CD4-positive, alpha-beta memory T cell (primary cell): ENCODE measurements around the gene GALNT18. TPM values are rescaled to one million over a fixed set of nuclear protein-coding genes. Genes with fewer than 3 reads are reported as not detected.

Source experiments
- CTCF ChIA-PET: fragments of 350-600 bp; sonication (Branson Sonifier 250); formaldehyde crosslinking; loops from one replicate; lab custom pipeline; 2021; ENCODE audit warnings: inconsistent platforms; ENCODE audit not compliant: partially characterized antibody; lab: Charles Lee
- POLR2A ChIA-PET: fragments of 350-600 bp; sonication (Branson Sonifier 250); formaldehyde crosslinking; loops from one replicate; lab custom pipeline; 2021; ENCODE audit not compliant: partially characterized antibody; lab: Charles Lee
- DNase-seq, 5 donors: peaks; one replicate each; pipeline versions ENCODE4 v3.0.0 to v3.0.0-alpha.2; 2020 to 2022; ENCODE audit warnings: mixed read lengths in 1 of 5
- H3K27ac ChIP-seq: one replicate; pipeline ENCODE4 v1.7.0; 2013; ENCODE audit warnings: low read depth, low read length
- H3K27me3 ChIP-seq: 2 replicates; pipeline ENCODE4 v1.7.0; 2013; ENCODE audit warnings: mild to moderate bottlenecking, low read length, moderate library complexity; ENCODE audit not compliant: insufficient read depth
- H3K36me3 ChIP-seq: 2 replicates; pipeline ENCODE4 v1.7.0; 2013; ENCODE audit warnings: mild to moderate bottlenecking, low read length, moderate library complexity; ENCODE audit not compliant: insufficient read depth
- H3K4me1 ChIP-seq: 2 replicates; pipeline ENCODE4 v1.7.0; 2013; ENCODE audit warnings: mild to moderate bottlenecking, low read length, moderate library complexity; ENCODE audit not compliant: insufficient read depth
- H3K4me3 ChIP-seq, 2 donors: one replicate each; pipeline ENCODE4 v1.7.0; 2013; ENCODE audit warnings: low read length in 2 of 2, mild to moderate bottlenecking in 1 of 2
- H3K9me3 ChIP-seq, 2 donors: one replicate each; pipeline ENCODE4 v1.7.0; 2013; ENCODE audit warnings: low read length in 2 of 2, control low read depth in 1 of 2; ENCODE audit not compliant: control insufficient read depth in 1 of 2
- H3K27ac Mint-ChIP-seq, 7 donors: one replicate each; pipeline ENCODE4 v1.8.0; 2020 to 2021; ENCODE audit warnings: mixed read lengths in 7 of 7, mild to moderate bottlenecking in 6 of 7, inconsistent platforms in 3 of 7, moderate library complexity in 3 of 7
- H3K27me3 Mint-ChIP-seq, 2 donors: one replicate each; pipeline ENCODE4 v1.8.0; 2020 to 2021; ENCODE audit warnings: mixed read lengths in 2 of 2
- H3K36me3 Mint-ChIP-seq, 2 donors: one replicate each; pipeline ENCODE4 v1.8.0; 2020 to 2021; ENCODE audit warnings: mixed read lengths in 2 of 2, inconsistent platforms in 1 of 2, mild to moderate bottlenecking in 1 of 2
- H3K4me1 Mint-ChIP-seq, 4 donors: one replicate each; pipeline ENCODE4 v1.8.0; 2020 to 2021; ENCODE audit warnings: mixed read lengths in 4 of 4, mild to moderate bottlenecking in 1 of 4
- H3K4me3 Mint-ChIP-seq, 8 donors: one replicate each; pipeline ENCODE4 v1.8.0; 2020 to 2021; ENCODE audit warnings: mixed read lengths in 8 of 8, mild to moderate bottlenecking in 7 of 8, moderate library complexity in 6 of 8, inconsistent platforms in 3 of 8
- H3K9me3 Mint-ChIP-seq, 8 donors: one replicate each; pipeline ENCODE4 v1.8.0; 2020 to 2021; ENCODE audit warnings: mixed read lengths in 8 of 8, mild to moderate bottlenecking in 5 of 8, inconsistent platforms in 3 of 8, moderate library complexity in 1 of 8
- intact Hi-C: fragments of 100-400 bp; cut with micrococcal nuclease; formaldehyde crosslinking; loops from one replicate; pipeline ENCODE4 v1.15.1; 2023
- polyA plus RNA-seq, 2 donors: library from polyadenylated mRNA; unstranded; fragments of 300-500 nt; fragmentation: Illumina TruSeq; gene quantifications; one replicate each; pipeline ENCODE4 v1.2.3, GENCODE V29; 2021
- total RNA-seq, 2 experiments: library from RNA; stranded (reverse); gene quantifications; one replicate each; pipeline ENCODE4 v1.2.3, GENCODE V29; 2021

Gene GALNT18
- total and polyA plus RNA-seq, 4 experiments from 2014 or later = not detected

DNA sequence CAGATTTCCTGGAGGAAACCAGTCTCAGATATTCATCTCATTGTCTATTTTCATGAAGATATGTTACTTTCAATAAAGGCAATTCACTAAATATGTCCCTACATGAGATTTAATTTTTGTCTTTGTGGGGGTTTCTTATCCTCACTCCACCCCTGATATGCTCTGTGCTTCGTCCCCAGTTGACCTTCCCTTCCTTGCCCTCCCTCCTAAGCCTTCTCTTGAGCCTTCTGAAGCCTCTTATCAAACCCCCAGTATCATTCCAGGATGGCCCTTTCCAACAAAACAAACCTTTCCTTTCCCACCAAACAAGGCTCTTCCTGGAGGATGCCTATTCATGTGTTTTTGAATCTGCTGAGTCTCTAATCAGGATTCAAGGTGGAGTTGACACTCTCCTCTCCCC, 313.6 kb downstream of the GALNT18 start:
- H3K4me1 ChIP-seq = peaks cover 3% of the 10 kb centered on the region
- DNase-seq = no peak
- H3K9me3 ChIP-seq = no peaks in the 10 kb centered on the region
- Mint-ChIP-seq H3K27ac (no peak overlapping the region), H3K4me3 (no peak overlapping the region), H3K4me1 (peaks cover 3 to 12% (median 9%) of the 10 kb centered on the region in 4 donors), H3K9me3 (peaks cover 0 to 7% (median 0%) of the 10 kb centered on the region in 8 donors), H3K36me3 (no peaks in the 10 kb centered on the region), H3K27me3 (no peaks in the 10 kb centered on the region)
- no peaks in the 10 kb centered on the region for H3K27me3 ChIP-seq
- intact Hi-C loops = no loop called here
- no peak overlapping the region for H3K4me3 ChIP-seq
- H3K36me3 ChIP-seq = no peaks in the 10 kb centered on the region
- ChIA-PET CTCF (no interaction called here), POLR2A (no interaction called here)
- H3K27ac ChIP-seq = no peak overlapping the region

DNA sequence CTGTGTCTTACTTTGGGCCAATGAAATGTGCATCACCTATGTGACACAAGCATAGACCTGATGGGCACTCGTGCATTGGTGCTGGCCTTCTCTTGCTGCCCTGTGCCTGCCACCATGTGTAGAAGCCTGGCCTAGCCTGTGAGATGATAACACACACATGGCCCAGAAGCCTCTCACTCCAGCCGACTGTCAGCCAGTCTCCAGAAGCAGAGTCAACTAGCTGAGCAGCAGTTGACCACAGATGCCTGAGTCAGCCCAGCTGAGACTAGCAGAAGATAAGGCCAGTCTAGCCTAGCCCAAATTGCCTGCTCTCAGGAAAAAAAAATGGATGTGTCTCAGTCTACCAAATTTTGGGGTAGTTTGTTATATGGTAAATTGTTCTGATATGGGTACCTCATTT, 314.9 kb downstream of the GALNT18 start:
- CTCF ChIA-PET = no interaction called here
- peaks cover 3 to 12% (median 9%) of the 10 kb centered on the region in 4 donors for H3K4me1 Mint-ChIP-seq

DNA sequence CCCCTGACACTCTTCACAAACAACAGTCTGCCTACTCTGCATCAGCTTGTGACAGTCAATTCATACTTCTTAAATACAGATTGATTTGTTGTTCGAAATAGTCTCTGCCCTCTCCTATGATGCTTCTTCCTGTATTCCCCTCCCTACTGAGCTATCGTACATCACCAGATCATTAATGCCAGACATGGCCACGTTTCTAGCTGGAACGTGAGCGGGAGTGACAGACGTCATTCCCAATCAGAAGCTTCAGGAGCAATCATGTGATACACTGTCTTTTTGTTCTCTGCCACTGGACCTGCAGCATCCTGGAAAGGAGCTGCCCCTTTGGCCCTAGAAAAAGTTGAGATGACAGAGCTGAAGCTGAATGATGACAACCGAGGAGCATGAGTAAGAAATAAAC, 317.3 kb downstream of the GALNT18 start:
- Mint-ChIP-seq H3K36me3 (no peaks in the 10 kb centered on the region), H3K27me3 (peaks cover 3 to 9% of the 10 kb centered on the region in 2 donors), H3K4me3 (no peak overlapping the region), H3K9me3 (no peaks in the 10 kb centered on the region), H3K4me1 (peaks cover 0 to 5% (median 2%) of the 10 kb centered on the region in 4 donors), H3K27ac (no peak overlapping the region)
- Histone ChIP-seq H3K27ac (no peak overlapping the region), H3K4me3 (no peak overlapping the region), H3K36me3 (no peaks in the 10 kb centered on the region), H3K4me1 (no peaks in the 10 kb centered on the region), H3K27me3 (no peaks in the 10 kb centered on the region), H3K9me3 (no peaks in the 10 kb centered on the region)
- POLR2A ChIA-PET = no interaction called here
- DNase-seq = no peak
- CTCF ChIA-PET = no interaction called here
- intact Hi-C loops = no loop called here

More for the DNA sequence above, 314.9 kb downstream of the GALNT18 start:
- H3K4me3 ChIP-seq = no peak overlapping the region
- Mint-ChIP-seq H3K9me3 (peaks cover 0 to 7% (median 0%) of the 10 kb centered on the region in 8 donors), H3K36me3 (no peaks in the 10 kb centered on the region), H3K27ac (no peak overlapping the region), H3K4me3 (no peak overlapping the region), H3K27me3 (peaks cover 0 to 2% of the 10 kb centered on the region in 2 donors)
- intact Hi-C loops = no loop called here
- H3K27ac ChIP-seq = no peak overlapping the region
- H3K36me3 ChIP-seq = no peaks in the 10 kb centered on the region
- H3K9me3 ChIP-seq = no peaks in the 10 kb centered on the region
- DNase-seq = no peak
- no peaks in the 10 kb centered on the region for H3K27me3 ChIP-seq
- peaks cover 3% of the 10 kb centered on the region for H3K4me1 ChIP-seq
- POLR2A ChIA-PET = no interaction called here

DNA sequence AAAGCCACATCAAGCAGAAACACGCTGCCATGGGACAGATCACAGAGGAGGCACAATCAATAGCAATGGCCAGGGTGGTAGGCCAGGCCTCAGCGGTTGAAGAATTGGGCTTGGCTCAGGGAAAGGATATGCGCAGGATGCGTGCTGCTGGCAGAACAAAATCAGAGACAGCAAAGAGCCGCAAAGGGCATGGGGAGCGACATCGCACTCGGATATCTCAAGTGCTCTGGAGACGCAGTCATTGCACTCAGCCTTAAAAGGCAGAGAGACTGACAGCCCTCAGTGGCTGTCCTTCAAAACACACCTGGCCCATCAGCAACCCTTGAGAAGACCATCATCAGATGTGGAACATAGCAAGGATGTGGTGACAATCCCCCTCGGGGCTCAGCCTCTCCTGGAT, 319.2 kb downstream of the GALNT18 start:
- Histone ChIP-seq H3K4me1 (no peaks in the 10 kb centered on the region), H3K27ac (no peak overlapping the region), H3K4me3 (no peak overlapping the region), H3K36me3 (no peaks in the 10 kb centered on the region), H3K9me3 (no peaks in the 10 kb centered on the region), H3K27me3 (no peaks in the 10 kb centered on the region)
- Mint-ChIP-seq H3K4me3 (no peak overlapping the region), H3K9me3 (no peaks in the 10 kb centered on the region), H3K27me3 (peaks cover 3 to 9% of the 10 kb centered on the region in 2 donors), H3K4me1 (no peaks in the 10 kb centered on the region), H3K36me3 (no peaks in the 10 kb centered on the region), H3K27ac (no peak overlapping the region)
- ChIA-PET POLR2A (no interaction called here), CTCF (no interaction called here)
- DNase-seq = no peak
- intact Hi-C loops = no loop called here

DNA sequence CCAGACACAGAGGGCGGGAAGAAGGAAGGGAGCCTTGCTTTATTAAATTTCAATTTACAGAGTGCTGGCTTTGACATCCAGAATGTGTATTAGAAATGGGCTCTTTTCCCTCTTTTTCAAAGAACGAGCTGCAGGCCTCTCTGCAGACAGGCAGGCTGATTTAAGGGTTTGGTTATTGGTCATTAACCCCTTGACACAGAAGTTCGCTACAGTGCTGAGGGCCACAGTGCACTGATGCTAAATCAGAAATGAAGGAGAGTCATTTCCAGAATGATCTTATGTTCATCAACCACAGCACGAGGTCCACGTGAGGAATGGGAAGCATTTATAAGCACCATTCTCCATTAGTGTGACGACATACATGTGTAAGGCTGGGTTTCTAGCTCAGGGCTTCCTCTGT, 320.6 kb downstream of the GALNT18 start:
- DNase-seq = no peak
- no peak overlapping the region for H3K4me3 Mint-ChIP-seq
- intact Hi-C loops = no loop called here
- H3K27ac Mint-ChIP-seq = no peak overlapping the region
- no peaks in the 10 kb centered on the region for H3K4me1 Mint-ChIP-seq
- Histone ChIP-seq H3K27me3 (no peaks in the 10 kb centered on the region), H3K4me1 (no peaks in the 10 kb centered on the region), H3K9me3 (no peaks in the 10 kb centered on the region), H3K4me3 (no peak overlapping the region), H3K36me3 (no peaks in the 10 kb centered on the region), H3K27ac (no peak overlapping the region)
- H3K36me3 Mint-ChIP-seq = no peaks in the 10 kb centered on the region
- H3K9me3 Mint-ChIP-seq = no peaks in the 10 kb centered on the region
- ChIA-PET POLR2A (no interaction called here), CTCF (no interaction called here)
- H3K27me3 Mint-ChIP-seq = peaks cover 3 to 9% of the 10 kb centered on the region in 2 donors

DNA sequence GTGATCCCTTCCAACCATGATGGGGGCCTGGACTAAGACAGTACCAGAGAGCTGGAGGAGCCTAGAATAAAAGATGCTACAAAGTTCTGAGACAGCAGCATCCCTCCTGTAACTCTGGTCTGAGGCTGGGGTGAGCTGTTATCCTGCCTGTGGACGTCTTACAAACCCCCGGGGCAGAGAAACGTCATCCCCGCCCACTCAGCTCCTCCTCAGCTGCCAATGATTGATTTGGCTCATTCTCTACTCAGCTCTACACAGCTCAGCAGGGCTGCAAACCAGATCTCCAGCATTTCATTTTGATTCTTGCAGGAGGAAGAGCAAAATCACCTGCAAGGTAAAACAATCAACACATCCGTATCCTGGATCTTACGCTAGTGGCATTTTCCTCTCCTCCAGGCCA, 324.2 kb downstream of the GALNT18 start:
- ChIA-PET CTCF (no interaction called here), POLR2A (no interaction called here)
- H3K27ac Mint-ChIP-seq = no peak overlapping the region
- H3K9me3 ChIP-seq = no peaks in the 10 kb centered on the region
- H3K4me3 ChIP-seq = no peak overlapping the region
- intact Hi-C loops = no loop called here
- no peak overlapping the region for H3K27ac ChIP-seq
- H3K4me3 Mint-ChIP-seq = no peak overlapping the region
- H3K36me3 Mint-ChIP-seq = no peaks in the 10 kb centered on the region
- H3K9me3 Mint-ChIP-seq = no peaks in the 10 kb centered on the region
- no peak for DNase-seq
- no peaks in the 10 kb centered on the region for H3K27me3 ChIP-seq
- no peaks in the 10 kb centered on the region for H3K4me1 ChIP-seq
- H3K4me1 Mint-ChIP-seq = no peaks in the 10 kb centered on the region
- no peaks in the 10 kb centered on the region for H3K36me3 ChIP-seq
- H3K27me3 Mint-ChIP-seq = peaks cover 3 to 9% of the 10 kb centered on the region in 2 donors

DNA sequence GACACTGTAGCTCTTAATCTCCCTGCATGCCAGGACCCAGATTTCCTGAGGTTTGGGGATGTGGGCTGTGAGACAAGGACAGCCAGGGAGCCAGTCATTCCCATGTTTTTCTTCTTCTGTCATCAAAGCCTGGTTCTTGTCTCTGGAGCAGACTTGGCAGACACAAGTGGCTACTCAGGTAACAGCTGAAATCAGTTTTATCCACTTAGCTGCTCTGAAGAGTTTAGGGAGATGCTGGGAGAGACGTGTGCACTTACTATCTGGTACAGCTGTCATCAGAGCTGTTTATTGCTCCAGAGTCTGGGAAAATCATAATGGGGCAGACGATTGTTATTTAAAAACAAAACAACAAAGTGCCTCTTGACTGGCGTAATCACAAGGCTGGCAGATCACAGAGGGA, 325.4 kb downstream of the GALNT18 start:
- Mint-ChIP-seq H3K27ac (no peak overlapping the region), H3K9me3 (no peaks in the 10 kb centered on the region), H3K4me1 (no peaks in the 10 kb centered on the region), H3K27me3 (peaks cover 5 to 11% of the 10 kb centered on the region in 2 donors), H3K4me3 (no peak overlapping the region), H3K36me3 (no peaks in the 10 kb centered on the region)
- no peaks in the 10 kb centered on the region for H3K36me3 ChIP-seq
- H3K9me3 ChIP-seq = no peaks in the 10 kb centered on the region
- ChIA-PET CTCF (interaction anchor here (1.3 kb wide), 1 partner anchor 259 kb away, joined by 3 read pairs; no protein-coding TSS in a partner anchor), POLR2A (no interaction called here)
- H3K4me1 ChIP-seq = no peaks in the 10 kb centered on the region
- H3K4me3 ChIP-seq = no peak overlapping the region
- intact Hi-C loops = no loop called here
- no peaks in the 10 kb centered on the region for H3K27me3 ChIP-seq
- no peak overlapping the region for H3K27ac ChIP-seq
- no peak for DNase-seq

DNA sequence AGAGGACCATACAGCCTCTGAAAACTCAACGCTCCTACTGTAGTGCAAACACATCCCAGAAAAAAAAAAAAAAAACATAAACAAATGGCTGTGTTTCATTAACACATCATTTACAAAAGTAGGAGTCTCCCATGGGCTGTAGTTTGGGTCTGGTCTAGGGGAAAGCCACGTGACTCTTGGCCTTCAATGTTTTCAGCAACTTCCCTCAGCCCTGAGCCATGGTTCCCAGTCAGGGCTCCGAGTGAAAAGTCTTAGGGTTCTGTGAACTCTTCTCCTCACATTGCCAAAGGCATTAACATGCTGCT, 327.3 kb downstream of the GALNT18 start:
- H3K27me3 Mint-ChIP-seq = peaks cover 3 to 6% of the 10 kb centered on the region in 2 donors
- H3K27ac Mint-ChIP-seq = no peak overlapping the region
- no peak for DNase-seq
- ChIA-PET CTCF (no interaction called here), POLR2A (no interaction called here)
- intact Hi-C loops = no loop called here
- H3K36me3 Mint-ChIP-seq = no peaks in the 10 kb centered on the region
- H3K9me3 ChIP-seq = no peaks in the 10 kb centered on the region
- no peaks in the 10 kb centered on the region for H3K4me1 Mint-ChIP-seq
- no peaks in the 10 kb centered on the region for H3K4me1 ChIP-seq
- H3K4me3 ChIP-seq = no peak overlapping the region
- H3K36me3 ChIP-seq = no peaks in the 10 kb centered on the region
- H3K4me3 Mint-ChIP-seq = no peak overlapping the region
- no peaks in the 10 kb centered on the region for H3K9me3 Mint-ChIP-seq
- H3K27ac ChIP-seq = no peak overlapping the region
- H3K27me3 ChIP-seq = no peaks in the 10 kb centered on the region
